HTR-8/SVneo (cell line): ENCODE data around the gene GNAZ.
"Not testable (repeated sequence)": the region's sequence is repeated elsewhere in the genome, so short reads cannot be mapped to it uniquely, and the experiment has no call there.

Experiments
- DNase-seq: peaks from one replicate; pipeline ENCODE4 v3.0.0; 2011; ENCODE audit warnings: low spot score, mixed read lengths; ENCODE audit not compliant: insufficient read length
- FAIRE-seq: peaks from 2 replicates; lab custom pipeline; 2011; peaks lifted over from hg19 to GRCh38; lab: Jason Lieb, UNC

Gene GNAZ

DNA sequence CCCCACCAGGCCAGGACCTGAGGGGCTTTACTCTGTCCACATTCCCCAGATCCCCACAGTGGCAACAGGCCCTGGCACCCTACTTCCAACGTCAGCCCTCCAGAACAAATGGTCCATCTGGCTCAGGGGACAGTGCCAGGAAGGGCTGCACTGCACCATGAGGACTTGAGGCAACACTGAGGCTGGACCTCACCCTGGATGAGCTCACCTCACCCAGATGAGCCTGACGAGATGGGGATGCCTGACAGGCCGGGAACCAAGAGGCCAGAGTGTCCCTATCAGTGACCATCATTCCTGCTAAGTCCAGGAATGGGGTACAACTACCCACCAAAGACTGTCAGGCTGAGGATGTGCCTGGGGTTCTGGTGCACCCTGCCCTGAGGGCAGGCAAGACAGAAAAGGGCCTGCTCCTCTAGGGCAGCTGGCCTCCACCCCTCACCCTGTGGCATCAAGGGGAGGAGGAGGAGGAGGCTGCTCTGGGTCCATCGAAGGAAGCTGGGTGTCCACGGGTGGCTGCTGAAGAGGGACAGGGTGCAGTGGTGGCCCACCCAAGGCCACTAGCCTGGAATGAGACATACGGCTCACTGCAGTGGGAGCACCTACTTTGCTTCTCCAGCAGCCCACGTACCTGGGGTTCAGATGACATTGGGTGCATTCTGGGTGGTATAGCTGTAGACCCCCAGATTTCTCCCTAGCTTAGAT lies 56.9 kb downstream of the GNAZ start:
- FAIRE-seq (no peak), DNase-seq (no peak)

DNA sequence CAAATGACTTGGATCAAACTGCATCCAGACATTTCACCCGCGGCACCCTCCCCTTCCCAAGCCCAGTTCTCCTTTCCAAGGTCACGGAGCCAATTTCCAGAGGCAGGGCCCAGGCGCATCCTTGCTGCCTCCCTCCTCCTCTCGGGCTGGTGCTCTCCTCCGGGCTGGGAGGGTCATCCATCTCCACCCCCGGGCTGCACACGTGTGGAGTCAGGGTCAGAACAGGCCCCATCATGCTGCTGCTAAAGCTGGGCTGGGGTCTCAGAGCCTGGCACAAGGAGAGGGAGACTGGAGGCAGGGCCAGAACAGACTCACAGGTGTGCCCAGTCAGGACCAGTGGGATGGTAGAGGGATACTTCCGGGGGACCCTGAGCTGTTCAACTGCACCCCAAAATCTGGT lies 57.5 kb downstream of the GNAZ start:
- FAIRE-seq: no peak
- no peak for DNase-seq

DNA sequence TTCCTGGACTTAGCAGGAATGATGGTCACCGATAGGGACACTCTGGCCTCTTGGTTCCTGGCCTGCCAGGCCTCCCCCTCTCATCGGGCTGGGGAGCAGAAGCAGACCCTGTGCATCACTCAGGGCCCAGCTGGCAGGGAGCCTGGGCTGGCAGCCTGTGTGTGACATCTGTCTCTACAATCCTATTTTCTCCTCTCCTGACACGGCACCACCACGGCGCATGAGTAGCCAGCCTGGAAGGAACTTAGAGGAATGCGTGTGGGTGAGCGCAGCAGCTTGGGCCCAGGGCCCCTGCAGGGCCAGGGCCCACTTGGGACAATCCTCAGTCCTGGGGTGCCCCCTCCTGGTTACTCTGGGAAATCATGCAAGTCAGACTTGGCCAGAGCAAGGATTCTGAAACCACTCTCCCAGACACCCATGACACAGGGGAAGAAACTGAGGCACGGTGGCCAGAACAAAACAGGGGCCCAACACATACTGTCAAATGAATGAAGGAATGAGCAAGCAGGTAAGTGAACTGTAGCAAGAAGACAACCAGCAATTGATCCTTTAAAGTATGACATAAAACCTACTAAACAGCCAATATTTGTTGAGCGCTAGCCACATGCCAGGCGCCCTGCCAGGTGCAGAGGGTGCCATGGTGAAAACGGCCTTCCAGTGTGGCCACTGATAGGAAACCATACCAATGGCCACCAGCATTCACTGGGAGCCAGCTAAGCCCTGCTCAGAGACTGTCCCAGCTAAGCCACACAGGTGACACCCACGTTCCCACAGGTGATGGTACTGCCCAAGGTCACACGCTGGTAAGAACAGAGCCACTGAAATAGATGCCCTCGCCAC lies 58.2 kb downstream of the GNAZ start:
- DNase-seq: peak; percentile 61

DNA sequence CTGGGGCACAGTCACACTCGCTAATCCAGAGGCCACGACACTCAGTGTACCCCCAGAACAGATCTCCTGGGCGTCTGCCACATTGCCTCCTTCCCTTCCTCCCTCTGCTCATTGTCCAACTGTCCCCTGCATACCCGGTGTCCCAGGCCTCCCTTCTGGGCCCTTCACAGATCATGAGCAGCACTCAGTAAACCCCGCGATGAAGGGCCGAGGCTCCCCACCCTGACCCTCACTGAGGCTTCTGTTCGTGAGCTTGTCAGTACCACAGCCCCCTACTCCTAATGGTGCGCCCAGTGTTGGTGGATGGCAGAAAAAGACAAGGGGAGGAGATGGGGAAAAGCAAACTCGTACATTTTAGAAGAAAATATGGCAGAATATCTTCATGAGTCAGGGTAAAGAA lies 58.8 kb downstream of the GNAZ start:
- no peak for DNase-seq
- FAIRE-seq: no peak

More for the DNA sequence above, 58.2 kb downstream of the GNAZ start:
- FAIRE-seq: no peak

DNA sequence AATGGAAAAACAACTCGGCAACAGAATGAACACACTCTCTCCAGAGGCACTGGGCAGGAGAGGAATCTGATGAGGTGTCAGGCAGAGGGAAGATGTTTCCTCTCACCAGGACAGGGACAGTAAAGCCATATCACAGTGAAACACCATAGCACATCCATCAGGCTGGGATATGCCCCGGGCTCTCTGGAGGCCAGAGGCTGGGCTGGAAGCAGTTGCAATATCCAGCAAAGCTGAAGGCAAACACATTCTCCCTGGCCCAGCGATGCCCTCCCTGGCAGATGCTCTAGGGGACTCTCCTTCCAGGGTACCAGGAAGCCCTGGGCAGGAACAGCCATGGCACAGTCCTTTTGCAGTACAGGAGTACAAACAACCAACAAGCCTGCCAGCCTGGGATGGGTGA lies 60.4 kb downstream of the GNAZ start:
- no peak for FAIRE-seq
- no peak for DNase-seq

DNA sequence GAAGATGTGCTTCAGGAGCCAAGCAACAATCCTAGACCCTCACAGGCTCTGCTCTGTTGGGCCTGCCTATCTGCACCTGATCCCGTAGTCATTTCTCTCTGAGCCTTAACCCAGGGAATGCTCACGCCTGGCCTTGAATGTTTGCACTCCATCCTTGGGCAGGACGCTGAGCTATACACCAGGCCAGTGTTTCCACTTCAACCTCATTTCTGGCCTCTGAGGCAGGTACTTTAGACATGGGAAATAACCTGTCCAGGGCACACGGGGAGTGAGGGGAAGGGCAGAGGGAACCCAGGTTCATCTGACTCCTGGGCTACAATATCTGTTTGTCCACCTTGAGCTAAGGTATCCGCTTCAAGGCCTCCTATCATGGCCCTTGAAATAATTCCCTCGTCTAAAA lies 61.6 kb downstream of the GNAZ start:
- FAIRE-seq (no peak), DNase-seq (no peak)

DNA sequence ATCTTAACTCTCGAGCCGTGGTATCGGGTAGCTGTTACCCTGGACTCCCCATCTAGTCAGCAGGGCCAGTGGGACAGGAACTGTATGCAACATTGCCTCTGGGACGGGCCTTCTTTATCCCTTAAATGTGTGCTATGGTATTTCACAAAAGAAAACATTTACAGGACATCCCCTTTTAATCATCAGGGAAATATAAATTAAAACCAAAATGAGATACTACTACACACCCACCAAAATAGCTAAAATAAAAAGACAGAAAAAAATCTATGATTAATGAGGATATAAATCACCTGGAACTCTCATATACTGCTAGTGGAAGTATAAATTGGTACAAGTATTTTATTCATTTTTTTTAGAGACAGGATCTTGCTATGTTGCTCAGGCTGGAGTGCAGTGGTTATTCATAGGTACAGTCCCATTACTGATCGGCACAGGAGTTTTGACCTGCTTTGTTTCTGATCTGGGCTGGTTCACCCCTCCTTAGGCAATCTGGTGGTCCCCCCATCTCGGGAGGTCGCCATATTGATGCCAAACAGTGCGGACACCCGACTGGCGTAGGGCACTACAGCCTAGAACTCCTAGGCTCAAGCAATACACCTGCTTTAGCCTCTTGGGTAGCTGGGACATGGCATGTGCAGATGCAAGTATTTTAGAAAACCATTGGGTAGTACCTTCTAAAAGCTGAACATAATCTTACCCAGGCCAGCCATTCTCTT lies 62.2 kb downstream of the GNAZ start:
- no peak for FAIRE-seq
- no peak for DNase-seq

DNA sequence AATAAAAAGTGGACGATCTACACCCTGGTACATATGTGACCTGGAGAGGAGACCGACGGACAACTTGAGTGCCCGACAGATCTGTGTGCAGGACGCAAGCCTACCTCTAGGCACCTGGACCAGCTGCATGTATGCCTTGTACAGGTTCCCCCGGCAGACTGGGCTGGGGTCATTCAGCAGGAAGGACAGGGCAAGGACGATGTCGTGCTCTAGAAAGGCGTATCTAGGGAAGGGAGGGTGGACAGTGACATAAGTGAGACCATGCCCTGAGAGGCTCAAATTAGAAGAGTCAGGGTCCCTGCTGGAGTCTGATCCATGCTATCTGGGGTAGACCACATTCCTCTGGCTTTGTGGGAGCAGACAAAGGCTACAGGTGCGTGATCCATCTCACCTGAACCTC lies 63.6 kb downstream of the GNAZ start:
- DNase-seq: no peak
- FAIRE-seq: no peak

DNA sequence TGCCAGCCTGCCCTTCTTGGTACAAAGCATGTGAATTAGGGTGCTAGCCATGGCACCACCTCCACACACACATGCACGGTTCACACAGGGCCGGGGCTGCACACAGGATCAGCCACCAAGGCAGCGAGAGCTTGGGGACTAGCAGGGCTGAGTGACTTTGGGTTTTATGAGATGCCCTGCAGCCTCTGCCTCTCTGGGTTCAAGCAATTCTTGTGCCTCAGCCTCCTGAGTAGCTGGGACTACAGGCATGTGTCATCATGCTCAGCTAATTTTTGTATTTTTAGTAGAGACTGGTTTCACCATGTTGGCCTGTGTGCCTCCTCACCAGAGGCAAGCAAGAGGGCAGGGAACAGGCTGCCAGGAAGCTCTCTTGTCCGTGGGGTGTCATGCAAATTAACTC lies 66.7 kb downstream of the GNAZ start:
- FAIRE-seq, DNase-seq: not testable (repeated sequence)

DNA sequence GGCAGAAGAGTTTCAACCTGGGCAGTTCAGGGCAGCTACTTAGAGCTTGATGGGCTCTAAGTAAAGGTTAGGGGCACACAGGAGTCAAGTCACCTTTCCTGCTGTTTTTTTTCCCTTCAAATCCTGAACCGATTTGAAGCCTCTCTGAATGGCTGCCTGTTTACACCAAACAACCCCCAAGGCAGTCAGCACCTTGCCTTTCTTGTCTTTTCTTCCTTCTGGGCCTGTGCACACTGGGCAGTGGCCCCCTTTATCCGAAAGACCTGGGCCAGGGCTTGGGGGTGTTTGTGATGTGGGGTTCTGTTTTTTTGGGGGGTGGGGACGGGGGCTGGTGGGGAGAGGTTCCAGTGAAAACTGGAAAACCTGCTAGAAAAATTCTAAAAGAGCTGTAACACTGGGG lies 67.1 kb downstream of the GNAZ start:
- FAIRE-seq: no peak

DNA sequence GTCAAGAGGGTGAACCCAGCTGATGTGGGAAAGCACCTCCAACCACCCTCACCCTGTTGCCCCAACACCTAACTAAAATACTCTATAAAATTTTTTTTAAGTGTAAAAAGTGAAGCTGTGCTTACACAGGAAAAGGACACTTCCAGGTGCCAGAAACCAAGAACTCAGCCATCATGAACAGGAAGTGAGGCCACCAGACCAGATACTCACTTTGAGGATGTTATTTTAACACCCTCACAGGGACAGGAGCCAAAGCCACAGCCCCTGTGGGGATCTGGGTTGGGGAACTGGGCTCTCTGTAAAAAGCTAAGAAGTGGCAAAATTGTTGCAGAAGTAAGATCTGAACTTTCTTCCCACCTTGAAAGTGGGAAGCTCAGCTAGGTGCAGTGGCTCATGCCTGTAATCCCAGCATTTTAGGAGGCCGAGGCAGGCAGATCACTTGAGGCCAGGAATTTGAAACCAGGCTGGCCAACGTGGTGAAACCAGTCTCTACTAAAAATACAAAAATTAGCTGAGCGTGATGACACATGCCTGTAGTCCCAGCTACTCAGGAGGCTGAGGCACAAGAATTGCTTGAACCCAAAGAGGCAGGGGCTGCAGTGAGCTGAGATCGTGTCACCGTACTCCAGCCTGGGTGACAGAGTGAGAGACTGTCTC lies 67.7 kb downstream of the GNAZ start:
- DNase-seq (no peak), FAIRE-seq (no peak)

More for the DNA sequence above, 67.1 kb downstream of the GNAZ start:
- DNase-seq: no peak

DNA sequence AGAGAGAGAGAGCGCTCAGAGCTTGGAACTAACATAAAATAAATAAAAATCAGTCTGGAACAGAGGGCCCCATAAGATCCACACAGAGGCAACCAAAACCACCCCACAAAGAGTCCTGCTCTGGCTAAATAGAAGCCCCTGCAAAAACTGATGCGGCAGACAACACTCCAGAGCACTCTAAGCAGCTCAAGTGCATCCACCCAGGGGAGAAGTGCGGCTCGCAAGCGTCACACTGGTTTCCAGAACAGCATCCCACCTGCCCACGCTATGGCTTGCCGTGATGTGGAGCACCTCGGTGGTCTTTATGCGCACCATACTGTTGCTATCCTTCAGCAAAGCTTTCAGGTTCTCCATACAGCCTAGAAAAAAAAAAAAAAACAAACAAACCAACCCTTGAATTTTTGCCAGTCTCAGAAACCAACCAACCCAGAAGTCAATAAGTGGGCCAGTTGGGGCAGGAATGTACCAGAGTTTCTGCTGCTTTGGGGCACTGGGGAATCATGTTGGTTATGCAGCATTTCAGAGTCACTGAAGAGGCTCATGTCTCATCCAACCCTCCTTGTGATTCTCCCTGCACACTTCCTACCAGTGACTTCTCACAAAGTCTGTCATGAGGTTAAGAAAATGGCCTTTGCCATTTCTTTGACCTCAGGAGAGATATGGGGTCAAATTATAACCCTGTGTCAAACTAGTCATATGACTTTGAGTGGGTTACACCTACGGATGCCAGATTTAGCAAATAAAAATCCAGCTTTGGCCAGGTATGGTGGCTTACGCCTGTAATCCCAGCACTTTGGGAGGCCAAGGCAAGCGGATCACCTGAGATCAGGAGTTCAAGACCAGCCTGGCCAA lies 68.5 kb downstream of the GNAZ start:
- no peak for FAIRE-seq

DNA sequence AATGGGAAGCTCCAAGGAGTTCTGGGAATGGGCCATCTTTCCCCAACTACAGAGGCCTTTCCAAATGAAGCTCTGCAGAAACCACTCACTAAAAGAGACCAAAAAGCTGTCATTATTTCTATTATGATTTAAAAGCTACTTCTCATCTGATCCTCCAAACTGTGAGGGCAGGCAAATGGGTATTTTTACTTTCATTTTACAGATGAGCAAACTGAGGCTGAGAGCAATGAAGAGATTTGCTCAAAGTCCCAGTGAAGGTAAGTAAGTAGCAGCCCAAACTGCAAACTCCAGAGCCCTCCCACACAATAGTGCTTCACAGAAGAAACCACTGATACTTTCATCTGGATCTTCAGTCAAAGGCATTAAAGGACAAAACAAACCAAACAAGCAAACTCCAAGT lies 70.1 kb downstream of the GNAZ start:
- FAIRE-seq (no peak), DNase-seq (no peak)

More for the DNA sequence above, 68.5 kb downstream of the GNAZ start:
- no peak for DNase-seq

DNA sequence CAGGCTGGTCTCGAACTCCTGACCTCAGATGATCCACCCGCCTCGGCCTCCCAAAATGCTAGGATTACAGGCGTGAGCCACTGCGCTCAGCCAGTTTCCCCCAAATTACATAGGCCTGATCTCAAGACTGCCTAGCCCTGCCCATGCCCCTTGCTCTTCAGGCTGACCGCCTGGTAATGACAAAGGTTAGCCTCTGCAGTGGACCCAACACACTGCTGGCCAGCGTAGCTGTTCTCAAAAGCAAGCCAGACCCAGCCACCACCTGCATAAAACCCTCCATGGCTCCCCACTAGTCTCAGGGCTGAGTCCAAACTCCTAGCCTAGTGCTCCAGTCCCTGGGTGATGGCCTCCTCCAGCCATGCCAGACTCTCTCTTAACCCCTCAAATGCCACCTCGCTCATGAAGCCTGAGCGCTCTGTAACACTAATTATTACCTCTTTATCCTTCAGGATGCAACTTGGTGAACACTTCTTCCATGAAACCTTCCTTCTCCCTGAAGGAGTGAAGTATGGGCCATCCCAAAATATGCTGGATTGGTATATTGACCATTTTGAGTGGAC lies 72.3 kb downstream of the GNAZ start:
- DNase-seq: no peak
- FAIRE-seq: no peak

DNA sequence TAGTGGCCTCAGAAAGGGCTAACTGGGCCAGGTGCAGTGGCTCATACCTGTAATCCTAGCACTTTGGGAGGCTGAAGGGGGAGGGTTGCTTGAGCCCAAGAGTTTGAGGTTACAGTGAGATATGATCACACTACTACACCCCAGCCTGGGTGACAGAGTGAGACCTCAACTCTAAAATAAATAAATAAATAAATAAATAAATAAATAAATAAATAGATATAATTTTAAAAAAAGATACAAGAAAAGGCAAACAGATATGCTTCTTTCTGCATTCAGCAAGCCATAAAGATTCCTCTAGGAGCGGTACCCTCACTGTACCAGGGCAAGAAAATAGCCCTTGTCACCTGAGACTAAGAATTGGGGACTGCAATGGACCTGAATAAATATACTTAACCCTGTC lies 72.8 kb downstream of the GNAZ start:
- FAIRE-seq: no peak
- DNase-seq: no peak

DNA sequence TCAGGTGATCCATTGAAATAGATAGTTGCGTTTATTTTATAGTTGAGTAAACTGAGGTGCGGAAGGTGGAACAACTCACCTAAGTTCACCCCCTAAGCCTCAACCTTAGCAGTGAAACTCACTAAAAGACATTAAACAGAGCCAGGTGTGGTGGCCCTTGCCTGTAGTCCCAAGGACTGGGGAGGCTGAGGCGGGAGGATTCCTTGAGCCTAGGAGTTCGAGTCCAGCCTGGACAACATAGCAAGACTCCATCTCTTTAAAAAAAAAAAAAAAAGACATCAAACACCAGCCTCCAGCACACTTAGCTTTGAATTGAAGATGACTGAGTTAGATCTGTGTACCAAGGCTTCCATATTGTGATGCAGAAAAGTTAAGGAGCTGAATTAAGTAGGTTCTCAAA lies 74.1 kb downstream of the GNAZ start:
- DNase-seq: no peak
- FAIRE-seq: no peak

DNA sequence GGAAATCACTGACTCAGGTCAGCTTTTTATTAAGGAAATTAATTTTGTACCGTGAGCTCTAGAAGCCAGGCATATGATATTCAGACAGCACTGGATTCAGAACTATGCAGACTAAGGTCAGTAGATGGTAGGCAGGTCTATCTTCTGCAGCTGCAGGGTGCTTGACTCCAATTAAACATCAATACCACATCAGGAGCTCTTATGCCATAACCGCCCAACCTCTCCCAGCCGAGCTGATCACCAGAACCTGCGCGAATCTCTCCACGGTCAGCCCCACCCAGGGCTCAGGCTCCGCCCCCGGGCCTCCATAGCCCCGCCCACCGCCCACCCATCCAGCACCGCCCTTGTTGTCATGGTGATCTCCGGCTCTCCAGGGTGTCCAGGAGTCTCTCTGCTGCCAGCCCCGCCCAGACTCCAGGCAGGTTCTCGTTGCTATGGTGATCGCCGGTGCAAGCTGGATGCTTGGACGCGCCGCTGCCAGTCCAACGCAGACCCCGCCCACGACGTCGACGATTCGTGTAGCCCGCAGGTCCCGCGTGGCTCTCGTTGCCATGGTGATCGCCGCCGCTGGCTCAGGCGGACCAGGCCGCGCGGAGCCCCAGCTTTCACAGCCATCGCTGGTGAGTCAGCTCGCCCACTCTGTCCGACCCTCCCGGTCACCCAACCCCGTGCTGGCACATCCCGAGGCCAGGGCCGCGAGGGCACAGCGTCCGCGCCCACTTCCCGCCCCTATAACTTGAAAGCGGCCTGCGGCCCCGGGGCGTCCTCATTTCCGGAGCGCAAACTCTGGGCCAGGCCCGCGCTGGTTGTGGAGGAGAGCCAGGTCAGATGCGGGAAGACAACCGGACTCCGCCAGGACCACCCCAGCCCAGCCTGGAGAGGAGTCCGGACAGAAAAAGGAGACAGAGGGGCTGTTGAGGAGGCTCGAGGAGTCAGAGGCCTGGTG lies 74.9 kb downstream of the GNAZ start, which contains the start of gene RAB36:
Gene RAB36 (plus strand): TSS at position 546 of the 946 bp plus-strand sequence. CDS start 1,140 bp downstream, outside the sequence.
- DNase-seq (peak; percentile 91), FAIRE-seq (peak; percentile 31)

DNA sequence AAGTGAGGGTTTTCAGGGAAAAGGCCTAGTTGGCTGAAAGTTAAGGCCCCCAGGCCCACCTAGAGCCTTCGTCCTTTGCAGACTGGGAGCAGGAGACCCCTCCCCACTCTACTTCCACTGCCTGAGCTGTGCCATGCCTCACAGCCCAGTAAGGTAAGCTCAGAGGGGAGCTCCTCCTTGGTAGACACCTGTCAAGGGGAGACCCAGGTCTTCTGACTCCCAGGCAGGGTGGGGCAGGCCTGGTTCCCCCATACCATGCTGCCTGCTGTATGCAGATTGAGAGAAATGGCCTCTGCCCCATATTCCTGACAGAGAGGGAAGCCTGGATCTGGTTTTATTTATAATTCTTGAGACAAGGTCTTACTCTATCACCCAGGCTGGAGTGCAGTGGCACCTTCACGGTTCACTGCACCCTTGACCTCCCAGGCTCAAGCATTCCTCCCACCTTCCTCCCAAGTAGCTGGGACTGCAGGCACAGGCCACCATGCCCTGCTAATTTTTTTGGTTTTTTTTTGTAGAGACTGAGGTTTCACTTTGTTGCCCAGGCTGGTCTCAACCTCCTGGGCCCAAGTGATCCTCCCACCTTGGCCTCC lies 75.7 kb downstream of the GNAZ start:
- DNase-seq: no peak
- no peak for FAIRE-seq
